SJSA1 (cell line): Measurements from ENCODE around the gene LRP5. TPM values are rescaled to one million over a fixed set of nuclear protein-coding genes. Genes with fewer than 3 reads are reported as not detected.
"Not testable (repeated sequence)": the region's sequence is repeated elsewhere in the genome, so short reads cannot be mapped to it uniquely, and the experiment has no call there.

Experiments used
- DNase-seq, 2 experiments: peaks; one replicate each; pipeline ENCODE4 v3.0.0-alpha.2; 2015 to 2020; ENCODE audit warnings: low spot score in 2 of 2, low read depth in 1 of 2
- H3K27ac ChIP-seq: fragments of 250-450 bp; sonication (Bioruptor Pico); 2 replicates; pipeline ENCODE4 v1.5.1; 2020; ENCODE audit warnings: mild to moderate bottlenecking, moderate library complexity
- H3K27me3 ChIP-seq: fragments of 250-450 bp; sonication (Bioruptor Pico); replicated peaks from 2 replicates; pipeline ENCODE4 v1.5.1; 2020; ENCODE audit warnings: mild to moderate bottlenecking, moderate library complexity
- H3K36me3 ChIP-seq: fragments of 250-450 bp; sonication (Bioruptor Pico); 2 replicates; pipeline ENCODE4 v1.5.1; 2020; ENCODE audit warnings: mild to moderate bottlenecking
- H3K4me1 ChIP-seq: fragments of 250-450 bp; sonication (Bioruptor Pico); replicated peaks from 2 replicates; pipeline ENCODE4 v1.6.1; 2021; ENCODE audit warnings: mild to moderate bottlenecking
- H3K4me3 ChIP-seq: fragments of 250-450 bp; sonication (Bioruptor Pico); 2 replicates; pipeline ENCODE4 v1.5.1; 2020; ENCODE audit warnings: mild to moderate bottlenecking
- H3K9me3 ChIP-seq: fragments of 250-450 bp; sonication (Bioruptor Pico); replicated peaks from 2 replicates; pipeline ENCODE4 v1.5.1; 2020; ENCODE audit warnings: mild to moderate bottlenecking
- total RNA-seq: library from RNA; depleted of rRNA; stranded (reverse); fragments of >200 nt; shearing (Covaris generic); gene quantifications from 2 replicates; pipeline ENCODE4 v1.2.3, GENCODE V29; 2014

Gene LRP5
- total RNA-seq, 1 experiment from 2014 or later, result 32.2 TPM

DNA sequence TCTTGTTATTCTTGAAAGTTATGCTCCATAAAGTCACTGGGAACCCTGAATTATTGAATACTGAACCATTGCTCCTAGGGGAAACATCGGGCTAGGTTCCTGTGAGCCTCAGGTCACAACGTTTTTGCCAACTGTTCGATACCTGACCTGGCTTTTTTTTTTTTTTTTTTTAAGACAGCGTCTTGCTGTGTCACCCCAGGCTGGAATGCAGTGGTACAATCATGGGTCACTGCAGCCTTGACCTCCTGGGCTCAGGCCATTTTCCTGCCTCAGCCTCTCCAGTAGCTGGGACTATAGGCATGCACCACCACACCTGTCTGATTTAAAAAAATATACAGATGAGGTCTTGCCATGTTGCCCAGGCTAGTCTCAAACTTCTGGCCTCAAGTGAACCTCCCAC, 22.5 kb downstream of the LRP5 start:
- no peaks in the 10 kb centered on the region for H3K36me3 ChIP-seq
- no peak for DNase-seq
- peaks cover 7% of the 10 kb centered on the region; the same call in 1 of the 2 replicates for H3K4me1 ChIP-seq
- no peaks in the 10 kb centered on the region for H3K27me3 ChIP-seq
- H3K4me3 ChIP-seq, result no peak overlapping the region
- no peak overlapping the region for H3K27ac ChIP-seq
- no peaks in the 10 kb centered on the region for H3K9me3 ChIP-seq

DNA sequence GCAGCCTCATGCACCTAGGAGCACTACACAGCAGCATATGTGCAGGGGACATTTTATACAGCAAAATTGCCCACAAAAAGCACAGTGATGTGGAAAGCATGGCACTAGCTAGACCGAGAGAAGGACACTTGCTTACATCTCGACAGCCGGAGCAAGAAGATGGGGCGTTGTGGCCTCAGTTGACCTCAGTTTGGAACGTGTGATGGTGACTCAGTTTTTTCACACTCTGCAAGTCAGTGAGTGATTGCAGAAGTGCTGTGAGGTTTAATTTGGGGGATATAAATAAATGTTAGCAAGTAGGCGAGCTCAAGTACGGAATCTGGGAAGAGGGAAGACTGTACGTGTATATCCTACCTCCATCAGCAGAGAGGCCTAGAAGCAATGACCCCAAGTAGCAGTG, 23.3 kb downstream of the LRP5 start:
- Histone ChIP-seq H3K27ac (no peak overlapping the region), H3K4me3 (no peak overlapping the region), H3K9me3 (no peaks in the 10 kb centered on the region), H3K27me3 (no peaks in the 10 kb centered on the region), H3K4me1 (peaks cover 7% of the 10 kb centered on the region), H3K36me3 (no peaks in the 10 kb centered on the region)
- no peak for DNase-seq

DNA sequence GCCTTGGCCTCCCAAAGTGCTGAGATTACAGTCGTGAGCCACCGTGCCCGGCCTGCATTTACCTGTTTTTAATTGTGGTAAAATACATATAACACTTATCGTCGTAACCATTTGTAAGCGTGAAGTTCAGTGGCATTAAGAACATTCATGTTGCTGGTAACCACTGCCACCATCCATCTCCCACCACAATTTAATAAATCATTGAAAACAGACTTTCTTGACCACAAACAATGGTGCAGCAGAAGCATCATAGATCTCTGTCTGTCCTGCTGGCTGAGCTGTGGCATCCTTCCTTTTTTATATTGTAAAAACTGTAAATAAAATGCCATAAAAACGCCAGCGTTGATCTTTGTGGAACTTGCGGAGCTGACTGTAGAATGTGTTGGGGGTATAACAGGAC, 24.3 kb downstream of the LRP5 start:
- Histone ChIP-seq H3K27ac (no peak overlapping the region), H3K4me3 (no peak overlapping the region), H3K36me3 (no peaks in the 10 kb centered on the region), H3K4me1 (peaks cover 15% of the 10 kb centered on the region), H3K27me3 (no peaks in the 10 kb centered on the region), H3K9me3 (no peaks in the 10 kb centered on the region)
- DNase-seq, result no peak

DNA sequence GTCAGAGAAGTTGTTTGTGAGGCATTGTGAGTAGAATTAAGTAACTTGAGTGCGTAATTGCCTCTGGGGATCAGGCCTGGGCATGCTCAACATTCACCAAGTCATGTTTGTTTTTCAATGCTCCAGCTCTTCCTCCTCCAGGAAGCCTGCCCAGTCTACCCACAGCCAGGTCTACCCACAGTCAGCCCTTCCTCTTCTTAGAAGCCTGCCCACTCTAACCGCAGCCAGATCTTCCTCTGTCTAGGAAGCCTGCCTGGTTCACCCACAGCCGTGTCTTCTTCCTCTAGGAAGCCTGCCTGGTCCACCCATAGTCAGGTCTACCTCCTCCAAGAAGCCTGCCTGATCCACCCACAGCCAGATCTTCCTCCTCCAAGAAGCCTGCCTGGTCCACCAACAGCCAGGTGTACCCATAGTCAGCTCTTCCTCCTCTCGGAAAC, 25.0 kb downstream of the LRP5 start:
- H3K27me3 ChIP-seq, result no peaks in the 10 kb centered on the region
- H3K4me1 ChIP-seq, result peaks cover 22% of the 10 kb centered on the region
- no peak overlapping the region for H3K4me3 ChIP-seq
- H3K9me3 ChIP-seq, result no peaks in the 10 kb centered on the region
- no peaks in the 10 kb centered on the region for H3K36me3 ChIP-seq
- H3K27ac ChIP-seq, result no peak overlapping the region
- no peak for DNase-seq

DNA sequence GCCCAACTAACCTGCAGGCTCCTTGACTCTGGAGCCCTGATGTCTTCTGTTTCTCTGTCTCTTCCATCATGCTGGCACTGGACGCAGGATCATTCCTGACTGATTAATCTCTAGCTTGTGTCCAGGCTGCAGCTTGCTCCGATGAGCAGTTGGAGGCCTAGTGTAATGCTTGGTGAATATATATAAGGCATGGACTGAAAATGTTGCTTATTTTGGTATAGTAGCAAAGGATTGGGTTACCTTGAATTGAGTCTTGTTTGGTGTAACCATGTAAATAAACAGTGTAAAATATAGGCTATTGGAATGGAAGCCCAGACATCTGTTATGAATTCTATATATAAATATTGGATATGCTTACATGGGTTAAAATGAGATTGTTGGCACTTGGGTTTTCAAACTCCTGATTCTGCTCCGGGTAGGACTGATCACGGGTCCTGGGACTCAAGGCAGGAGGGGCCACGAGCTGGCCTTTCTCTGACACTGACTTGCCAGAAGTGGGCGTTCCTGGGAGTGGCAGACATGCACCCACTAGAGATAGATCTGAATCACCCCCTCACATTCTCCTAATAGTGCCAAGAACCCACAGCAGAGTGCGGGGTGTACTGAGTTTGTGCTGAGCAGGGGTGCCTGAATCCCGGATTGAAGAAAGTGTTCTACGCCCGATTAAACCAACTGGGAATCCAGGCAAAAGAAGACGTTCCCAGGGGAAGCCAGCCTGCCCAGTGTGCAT, 25.8 kb downstream of the LRP5 start:
- Histone ChIP-seq H3K4me3 (no peak overlapping the region), H3K27ac (no peak overlapping the region), H3K4me1 (peaks cover 30% of the 10 kb centered on the region), H3K27me3 (no peaks in the 10 kb centered on the region), H3K36me3 (no peaks in the 10 kb centered on the region), H3K9me3 (no peaks in the 10 kb centered on the region)
- DNase-seq, result no peak

DNA sequence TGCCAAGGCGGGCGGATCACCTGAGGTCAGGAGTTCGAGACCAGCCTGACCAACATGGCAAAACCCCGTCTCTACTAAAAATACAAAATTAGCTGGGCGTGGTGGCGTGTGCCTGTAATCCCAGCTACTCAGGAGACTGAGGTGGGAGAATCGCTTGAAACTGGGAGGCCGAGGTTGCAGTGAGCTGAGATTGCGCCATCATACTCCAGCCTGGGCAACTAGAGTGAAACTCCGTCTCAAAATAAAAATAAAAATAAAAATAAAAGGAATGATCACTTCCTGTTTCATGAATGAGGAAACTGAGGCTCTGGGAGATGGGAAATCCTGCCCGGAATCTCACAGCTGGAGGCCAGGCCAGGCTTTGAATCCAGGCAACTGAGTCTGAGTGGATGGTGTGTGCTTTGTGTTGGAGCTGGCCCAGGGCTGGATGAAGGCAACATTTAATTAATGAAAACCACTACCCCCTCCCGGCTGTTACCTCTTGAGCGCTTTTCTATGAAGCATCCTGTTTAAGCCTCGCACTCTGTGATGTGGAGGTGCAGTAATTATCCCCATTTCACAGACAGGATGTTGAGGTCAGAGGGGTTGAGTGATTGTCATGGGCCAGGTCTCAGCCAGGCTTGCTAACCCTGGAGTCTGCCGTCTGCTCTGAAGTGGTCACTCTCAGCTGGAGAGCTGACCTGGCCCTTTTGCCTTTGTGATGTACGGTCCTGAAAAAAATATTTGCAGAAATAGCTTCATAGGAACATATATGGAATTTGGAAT, 27.8 kb downstream of the LRP5 start:
- Histone ChIP-seq H3K9me3 (no peaks in the 10 kb centered on the region), H3K4me3 (no peak overlapping the region), H3K27me3 (no peaks in the 10 kb centered on the region), H3K4me1 (peaks cover 30% of the 10 kb centered on the region), H3K27ac (no peak overlapping the region), H3K36me3 (no peaks in the 10 kb centered on the region)
- DNase-seq, result no peak

DNA sequence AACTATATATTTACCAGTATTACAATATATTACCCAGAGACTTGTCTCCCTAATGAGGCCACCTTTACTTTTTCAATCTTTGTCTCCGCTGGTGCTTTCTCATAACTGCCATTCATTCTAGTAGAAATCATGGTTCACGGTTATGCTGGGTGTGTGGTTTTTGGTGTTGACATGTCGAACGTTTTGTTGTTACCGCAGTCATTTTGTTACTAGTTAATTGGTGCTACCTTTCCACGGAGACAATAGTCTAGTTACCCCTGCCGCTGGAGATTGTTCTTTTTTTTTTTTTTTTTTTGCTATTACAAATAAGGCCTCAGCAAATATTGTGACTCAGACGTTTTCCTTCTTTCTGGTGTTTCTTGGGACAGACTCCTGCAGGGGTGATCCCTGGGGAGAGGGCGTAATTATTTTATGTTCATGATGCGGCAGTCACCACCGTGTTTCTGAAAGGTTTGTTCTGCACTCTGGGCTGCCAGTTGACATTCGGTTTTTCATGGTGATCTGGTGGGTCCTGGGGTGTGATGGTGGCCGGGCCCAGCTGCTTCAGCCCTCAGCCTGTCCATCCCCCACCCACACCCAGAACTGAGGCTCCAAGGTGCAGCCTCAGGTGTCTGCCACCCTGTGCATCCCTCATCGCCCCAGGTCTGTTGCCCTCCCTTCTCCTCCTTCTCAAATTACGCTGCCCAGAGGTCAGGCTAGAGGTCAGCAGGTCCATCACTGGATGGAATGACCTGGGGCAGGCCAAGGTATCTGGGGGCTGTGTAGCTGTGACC, 28.6 kb downstream of the LRP5 start:
- Histone ChIP-seq H3K27ac (no peak overlapping the region), H3K9me3 (no peaks in the 10 kb centered on the region), H3K27me3 (no peaks in the 10 kb centered on the region), H3K4me1 (peaks cover 30% of the 10 kb centered on the region), H3K36me3 (no peaks in the 10 kb centered on the region), H3K4me3 (no peak overlapping the region)
- peak in 1 of 2 experiments; percentile 40 for DNase-seq

DNA sequence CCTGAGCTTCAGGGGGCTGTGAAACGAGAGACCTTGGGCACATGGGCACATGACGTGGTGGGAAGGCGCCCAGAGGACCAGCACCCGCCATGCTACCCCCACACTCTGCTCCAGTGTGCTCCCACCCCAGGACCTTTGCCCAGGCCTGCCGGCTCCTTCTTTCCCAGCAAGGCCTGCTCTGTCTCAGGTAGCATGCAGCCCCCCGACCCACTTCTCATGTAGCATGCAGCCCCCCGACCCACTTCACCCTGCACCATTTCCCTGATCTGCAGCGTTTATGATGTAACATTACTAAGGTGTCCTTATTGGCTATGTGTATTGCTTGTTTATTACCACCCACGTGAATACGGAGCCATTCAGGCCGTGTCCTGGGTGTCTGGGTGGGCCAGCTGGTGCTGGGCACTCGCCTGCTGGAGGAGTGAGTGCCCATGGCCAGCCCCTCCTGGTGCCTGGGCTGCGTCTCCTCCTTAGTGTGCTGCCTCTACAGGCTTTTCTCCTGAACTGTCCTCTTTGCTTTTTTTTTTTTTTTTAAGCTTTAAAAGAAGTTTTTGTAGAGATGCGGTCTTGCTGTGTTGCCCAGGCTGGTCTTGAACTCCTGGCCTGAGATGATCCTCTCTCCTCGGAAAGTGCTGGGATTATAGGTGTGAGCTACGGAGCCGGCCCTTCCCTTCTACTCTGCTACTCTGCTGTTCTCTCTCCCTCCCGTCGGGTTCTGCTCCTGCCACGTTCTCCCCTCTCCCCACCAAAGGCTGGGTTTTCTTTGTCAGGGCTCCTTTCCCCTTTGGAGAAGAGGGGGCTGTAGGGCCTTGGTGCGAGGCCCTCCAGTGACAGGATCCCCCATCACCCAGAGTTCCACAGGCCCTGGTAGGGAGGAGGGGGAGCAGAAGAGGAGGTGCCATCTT, 29.4 kb downstream of the LRP5 start:
- Histone ChIP-seq H3K27ac (no peak overlapping the region), H3K4me1 (peaks cover 30% of the 10 kb centered on the region), H3K27me3 (no peaks in the 10 kb centered on the region), H3K4me3 (no peak overlapping the region), H3K36me3 (no peaks in the 10 kb centered on the region), H3K9me3 (no peaks in the 10 kb centered on the region)
- DNase-seq, result peak; percentile 39 to 73

DNA sequence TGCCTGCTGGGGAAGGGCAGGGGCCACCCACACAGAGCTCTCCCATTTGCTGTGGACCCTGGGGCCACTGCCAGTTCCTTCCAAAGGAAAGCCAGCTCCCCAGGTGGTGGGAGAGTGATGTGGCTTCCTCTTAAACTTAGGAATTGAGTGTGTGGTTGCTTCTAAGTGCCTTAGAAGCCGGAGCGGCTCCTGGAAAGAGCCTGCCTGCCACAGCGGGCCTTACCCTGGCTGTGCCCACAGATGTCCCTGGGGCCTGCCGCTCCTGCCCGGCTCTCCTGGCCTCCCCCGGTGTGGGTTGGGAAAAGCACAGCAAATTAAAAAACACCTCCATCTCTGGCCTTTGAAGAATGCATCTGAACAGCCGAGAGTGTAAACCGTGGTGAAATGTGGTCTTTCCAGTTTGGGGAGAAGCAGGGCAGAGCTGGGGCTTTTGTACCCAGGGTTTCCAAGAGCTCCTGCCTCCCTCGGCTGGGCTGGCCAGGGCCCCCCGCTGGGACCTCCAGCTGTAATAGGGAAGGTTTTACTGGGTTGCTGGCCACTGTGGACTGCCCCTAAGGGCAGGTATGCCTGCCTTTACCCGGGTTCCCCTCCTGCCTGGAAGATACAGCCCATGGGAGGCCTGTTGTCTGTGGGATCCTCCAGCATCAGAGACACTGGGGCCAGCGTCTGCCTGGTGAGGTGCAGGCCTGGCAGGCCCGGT, 30.2 kb downstream of the LRP5 start:
- Histone ChIP-seq H3K36me3 (no peaks in the 10 kb centered on the region), H3K27ac (no peak overlapping the region), H3K4me1 (peaks cover 30% of the 10 kb centered on the region), H3K27me3 (no peaks in the 10 kb centered on the region), H3K4me3 (no peak overlapping the region), H3K9me3 (no peaks in the 10 kb centered on the region)
- DNase-seq, result peak in 1 of 2 experiments; percentile 52

DNA sequence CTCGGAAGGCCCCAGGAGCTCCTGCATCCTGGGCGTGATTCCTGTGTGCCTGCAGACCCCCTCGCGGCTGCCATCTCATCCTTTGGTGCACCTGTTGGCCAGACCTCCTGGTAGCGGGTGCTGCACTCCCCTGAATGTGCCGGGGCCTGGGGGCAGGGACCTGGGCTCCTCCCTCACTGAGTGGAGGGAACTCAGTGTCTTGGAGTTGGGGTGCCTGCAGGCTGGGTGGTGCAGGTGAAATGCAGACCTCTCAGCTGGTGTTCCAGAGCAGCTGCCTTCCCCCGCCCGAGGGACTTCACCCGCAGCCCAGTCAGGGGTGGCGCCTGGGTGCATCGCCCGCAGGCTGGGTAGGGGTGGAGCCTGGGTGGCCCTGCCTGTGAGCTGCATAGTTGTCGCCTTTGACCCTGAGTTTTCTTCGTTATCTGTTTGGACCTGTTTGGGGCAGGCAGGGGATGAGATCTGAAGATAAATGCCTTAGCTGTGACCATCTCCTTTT, 31.4 kb downstream of the LRP5 start:
- H3K36me3 ChIP-seq, result no peaks in the 10 kb centered on the region
- H3K27me3 ChIP-seq, result no peaks in the 10 kb centered on the region
- H3K27ac ChIP-seq, result no peak overlapping the region
- peaks cover 23% of the 10 kb centered on the region for H3K4me1 ChIP-seq
- no peak overlapping the region for H3K4me3 ChIP-seq
- no peak for DNase-seq
- no peaks in the 10 kb centered on the region for H3K9me3 ChIP-seq

DNA sequence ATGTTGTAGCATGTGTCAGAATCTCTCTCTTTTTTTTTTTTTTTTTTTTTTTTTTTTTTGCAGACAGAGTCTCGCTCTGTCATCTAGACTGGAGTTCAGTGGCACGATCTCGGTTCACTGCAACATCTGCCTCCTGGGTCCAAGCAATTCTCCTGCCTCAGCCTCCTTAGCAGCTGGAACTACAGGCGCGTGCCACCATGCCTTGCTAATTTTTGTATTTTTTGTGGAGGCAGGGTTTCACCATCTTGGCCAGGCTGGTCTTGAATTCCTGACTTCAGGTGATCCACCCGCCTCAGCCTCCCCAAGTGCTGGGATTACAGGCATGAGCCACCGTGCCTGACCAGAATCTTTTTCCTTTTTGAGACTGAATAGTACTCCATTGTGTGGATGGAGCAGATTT, 32.4 kb downstream of the LRP5 start:
- H3K9me3 ChIP-seq, result not testable (repeated sequence)

DNA sequence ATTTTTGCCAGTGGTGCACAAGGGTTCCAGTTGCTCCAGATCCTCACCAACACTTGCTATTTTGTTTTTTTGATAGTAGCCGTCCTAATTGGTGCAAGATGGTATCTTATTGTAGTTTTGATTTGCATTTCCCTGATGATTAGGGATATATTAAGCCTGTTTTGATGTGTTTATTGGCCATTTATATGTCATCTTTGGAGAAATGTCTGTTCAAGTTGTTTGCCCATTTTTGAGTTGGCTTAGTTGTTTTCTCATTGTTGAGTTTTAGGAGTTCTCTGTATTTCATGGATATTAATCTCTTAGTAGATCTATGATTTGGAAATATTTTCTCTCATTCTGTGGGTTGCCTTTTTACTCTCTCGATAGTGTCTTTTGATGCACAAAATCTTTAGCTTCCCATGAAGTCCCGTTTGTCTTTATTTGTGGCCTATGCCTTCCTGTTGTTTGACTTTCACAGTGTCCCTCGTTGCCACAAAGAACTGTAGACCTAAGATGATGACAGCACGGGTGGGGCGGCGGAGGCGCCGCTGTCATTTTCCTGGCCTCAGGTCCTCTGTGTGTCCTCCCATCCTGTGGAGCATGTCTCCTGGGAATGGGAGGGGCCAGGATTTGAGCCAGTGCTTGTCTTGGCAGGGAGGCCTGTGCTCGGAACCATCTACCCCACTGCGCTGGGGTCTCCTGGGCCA, 33.5 kb downstream of the LRP5 start:
- no peaks in the 10 kb centered on the region for H3K9me3 ChIP-seq
- H3K36me3 ChIP-seq, result peaks cover 4% of the 10 kb centered on the region; the same call in 1 of the 2 replicates
- no peak overlapping the region for H3K4me3 ChIP-seq
- DNase-seq, result no peak
- peaks cover 23% of the 10 kb centered on the region for H3K4me1 ChIP-seq
- H3K27me3 ChIP-seq, result no peaks in the 10 kb centered on the region
- H3K27ac ChIP-seq, result no peak overlapping the region

More for the DNA sequence above, 32.4 kb downstream of the LRP5 start:
- H3K4me1 ChIP-seq, result peaks cover 23% of the 10 kb centered on the region
- H3K27ac ChIP-seq, DNase-seq, H3K27me3 ChIP-seq, H3K4me3 ChIP-seq, H3K36me3 ChIP-seq: not testable (repeated sequence)
